IMR-90 (cell line): Measurements from ENCODE around the gene BNIP2. TPM values are rescaled to one million over a fixed set of nuclear protein-coding genes. Genes with fewer than 3 reads are reported as not detected.

Experiments
- ATAC-seq: fragments of 200-7000 bp; cut with Tn5 transposase; 2 replicates; pipeline ENCODE4 v1.9.1; 2020; ENCODE audit warnings: low read depth, mild to moderate bottlenecking, moderate library complexity
- BruUV-seq: library from RNA; stranded (reverse); fragments of 400-500 nt; replicated peaks from 2 replicates; lab custom pipeline; 2021; lab: Mats Ljungman, UMichigan
- CTCF ChIA-PET: fragments of 300-600 bp; formaldehyde crosslinking; extraction: SDS; loops from one replicate; lab custom pipeline; 2021; ENCODE audit warnings: antibody characterized with exemption; lab: Yijun Ruan, JAX
- POLR2A ChIA-PET: fragments of 300-600 bp; sonication (Branson Sonifier 250); formaldehyde crosslinking; loops from one replicate; lab custom pipeline; 2022; ENCODE audit warnings: antibody characterized with exemption; ENCODE audit not compliant: unreplicated experiment; lab: Charles Lee
- DNase-seq: peaks from one replicate; pipeline ENCODE4 v3.0.0; 2013
- H2AFZ ChIP-seq: replicated peaks from 2 replicates; pipeline ENCODE3; 2013; ENCODE audit warnings: low read length, mild to moderate bottlenecking; ENCODE audit not compliant: poor library complexity
- H2AK5ac ChIP-seq: 2 replicates; pipeline ENCODE4 v1.6.1; 2013; ENCODE audit warnings: low read depth, low read length, inconsistent platforms
- H2AK9ac ChIP-seq: replicated peaks from 2 replicates; pipeline ENCODE3; 2013; ENCODE audit warnings: mild to moderate bottlenecking, low read depth, low read length, moderate library complexity; ENCODE audit not compliant: poor library complexity
- H2BK120ac ChIP-seq: 2 replicates; pipeline ENCODE4 v1.6.1; 2013; ENCODE audit warnings: low read depth, low read length, inconsistent platforms
- H2BK15ac ChIP-seq: 3 replicates; pipeline ENCODE4 v1.6.1; 2013; ENCODE audit warnings: low read depth, low read length, inconsistent platforms
- H2BK20ac ChIP-seq: 2 replicates; pipeline ENCODE4 v1.6.1; 2013; ENCODE audit warnings: low read depth, mild to moderate bottlenecking, inconsistent platforms, low read length, moderate library complexity
- H2BK5ac ChIP-seq: 2 replicates; pipeline ENCODE4 v1.6.1; 2013; ENCODE audit warnings: mild to moderate bottlenecking, low read depth, low read length, inconsistent platforms; ENCODE audit not compliant: poor library complexity, severe bottlenecking
- H3K14ac ChIP-seq: replicated peaks from 2 replicates; pipeline ENCODE4 v1.6.1; 2013; ENCODE audit warnings: low read depth, low read length, inconsistent platforms
- H3K18ac ChIP-seq: 2 replicates; pipeline ENCODE4 v1.6.1; 2013; ENCODE audit warnings: low read depth, low read length, control low read depth
- H3K23ac ChIP-seq: 2 replicates; pipeline ENCODE4 v1.6.1; 2013; ENCODE audit warnings: low read depth, low read length, inconsistent platforms
- H3K27ac ChIP-seq: 2 replicates; pipeline ENCODE4 v1.5.1; 2013; ENCODE audit warnings: mild to moderate bottlenecking, control low read depth, low read length; ENCODE audit not compliant: insufficient read depth
- H3K27me3 ChIP-seq: 2 replicates; pipeline ENCODE4 v1.6.1; 2013; ENCODE audit warnings: low read length; ENCODE audit not compliant: control insufficient read depth, insufficient read depth
- H3K36me3 ChIP-seq: 2 replicates; pipeline ENCODE4 v1.6.1; 2013; ENCODE audit warnings: low read length, mixed read lengths; ENCODE audit not compliant: control insufficient read depth, insufficient read depth
- H3K4ac ChIP-seq: 2 replicates; pipeline ENCODE4 v1.6.1; 2013; ENCODE audit warnings: low read depth, low read length, inconsistent platforms
- H3K4me1 ChIP-seq: 2 replicates; pipeline ENCODE4 v1.6.1; 2013; ENCODE audit warnings: low read length, mixed read lengths; ENCODE audit not compliant: control insufficient read depth, insufficient read depth
- H3K4me2 ChIP-seq: 2 replicates; pipeline ENCODE4 v1.6.1; 2013; ENCODE audit warnings: low read depth, mild to moderate bottlenecking, control low read depth, low read length, moderate library complexity
- H3K4me3 ChIP-seq: 2 replicates; pipeline ENCODE4 v1.5.1; 2013; ENCODE audit warnings: low read depth, mild to moderate bottlenecking, control low read depth, low read length, moderate library complexity; ENCODE audit not compliant: insufficient read depth
- H3K56ac ChIP-seq: 2 replicates; pipeline ENCODE4 v1.6.1; 2013; ENCODE audit warnings: low read length, inconsistent platforms; ENCODE audit not compliant: insufficient read depth; ENCODE audit errors: extremely low read depth
- H3K79me1 ChIP-seq, 2 experiments: 2 replicates each; pipeline ENCODE4 v1.6.1; 2013; ENCODE audit warnings: low read length in 2 of 2, inconsistent platforms in 1 of 2, low read depth in 1 of 2
- H3K9ac ChIP-seq: 2 replicates; pipeline ENCODE4 v1.6.1; 2013; ENCODE audit warnings: low read depth, low read length, control low read depth
- H3K9me1 ChIP-seq: 2 replicates; pipeline ENCODE4 v1.6.1; 2013; ENCODE audit warnings: low read length, inconsistent platforms; ENCODE audit not compliant: insufficient read depth
- H3K9me3 ChIP-seq: 2 replicates; pipeline ENCODE4 v1.6.1; 2013; ENCODE audit warnings: low read length; ENCODE audit not compliant: control insufficient read depth, insufficient read depth
- H4K20me1 ChIP-seq: 2 replicates; pipeline ENCODE4 v1.6.1; 2013; ENCODE audit warnings: low read length, inconsistent platforms; ENCODE audit not compliant: insufficient read depth
- H4K5ac ChIP-seq: 2 replicates; pipeline ENCODE4 v1.6.1; 2013; ENCODE audit warnings: mild to moderate bottlenecking, low read depth, low read length, control low read depth
- H4K8ac ChIP-seq, 2 experiments: 2 replicates each; pipeline ENCODE4 v1.6.1; 2013; ENCODE audit warnings: low read depth in 2 of 2, low read length in 2 of 2, control low read depth in 1 of 2, inconsistent platforms in 1 of 2
- H4K91ac ChIP-seq: 2 replicates; pipeline ENCODE4 v1.6.1; 2013; ENCODE audit warnings: low read depth, low read length, inconsistent platforms; ENCODE audit not compliant: insufficient read depth
- MAZ ChIP-seq: IDR thresholded peaks from 2 replicates; pipeline ENCODE4 v1.6.1; 2012; ENCODE audit warnings: low read depth, mild to moderate bottlenecking, low read length, improper control_type of control experiment, moderate library complexity, borderline replicate concordance
- NFE2L2 ChIP-seq: fragments of 150-350 bp; IDR thresholded peaks from 2 replicates; pipeline ENCODE4 v1.6.1; 2016; ENCODE audit warnings: low read depth, mild to moderate bottlenecking, low read length
- POLR2A ChIP-seq: IDR thresholded peaks from 2 replicates; pipeline ENCODE4 v1.6.1; 2012; ENCODE audit warnings: mild to moderate bottlenecking, low read depth, low read length
- RCOR1 ChIP-seq: IDR thresholded peaks from 2 replicates; pipeline ENCODE4 v1.6.1; 2012; ENCODE audit warnings: mild to moderate bottlenecking, low read length, improper control_type of control experiment; ENCODE audit not compliant: insufficient replicate concordance
- WGBS, 2 experiments: methylation state at CpG; one replicate each; pipeline versions ENCODE4 v1.1.5 to v1.1.7; 2013; ENCODE audit warnings: missing lambda C conversion rate in 2 of 2; ENCODE audit not compliant: insufficient read length in 1 of 2; ENCODE audit errors: extremely low coverage in 2 of 2; 5-methylcytosine and 5-hydroxymethylcytosine counted together
- dilution Hi-C: fragments of 300-500 bp; cut with HindIII; formaldehyde crosslinking; loops from one replicate; pipeline ENCODE4 v1.14.3; 2018; ENCODE audit warnings: low sequenced_read_pairs; ENCODE audit not compliant: unreplicated experiment
- in situ Hi-C: fragments of 300-500 bp; cut with MboI; formaldehyde crosslinking; loops from 3 replicates; pipeline ENCODE4 v1.14.3; 2019; ENCODE audit warnings: low sequenced_read_pairs, inconsistent platforms, mixed read lengths
- intact Hi-C: fragments of 100-400 bp; cut with micrococcal nuclease; formaldehyde crosslinking; loops from 2 replicates; pipeline ENCODE4 v1.10.0; 2022
- polyA plus RNA-seq, 3 experiments: library from polyadenylated mRNA; depleted of rRNA; stranded (reverse); fragments of >200 nt; gene quantifications; 2 replicates each; pipeline ENCODE4 v1.2.3, GENCODE V29; 2012; ENCODE audit warnings: low replicate concordance in 1 of 3
- total RNA-seq: library from RNA; depleted of rRNA; stranded (reverse); fragments of >200 nt; gene quantifications from 2 replicates; pipeline ENCODE4 v1.2.3, GENCODE V29; 2012

Gene BNIP2
- total and polyA plus RNA-seq, 2 of the 4 experiments (the other 2 are of a cell fraction), result 36.9 to 47.3 TPM

DNA sequence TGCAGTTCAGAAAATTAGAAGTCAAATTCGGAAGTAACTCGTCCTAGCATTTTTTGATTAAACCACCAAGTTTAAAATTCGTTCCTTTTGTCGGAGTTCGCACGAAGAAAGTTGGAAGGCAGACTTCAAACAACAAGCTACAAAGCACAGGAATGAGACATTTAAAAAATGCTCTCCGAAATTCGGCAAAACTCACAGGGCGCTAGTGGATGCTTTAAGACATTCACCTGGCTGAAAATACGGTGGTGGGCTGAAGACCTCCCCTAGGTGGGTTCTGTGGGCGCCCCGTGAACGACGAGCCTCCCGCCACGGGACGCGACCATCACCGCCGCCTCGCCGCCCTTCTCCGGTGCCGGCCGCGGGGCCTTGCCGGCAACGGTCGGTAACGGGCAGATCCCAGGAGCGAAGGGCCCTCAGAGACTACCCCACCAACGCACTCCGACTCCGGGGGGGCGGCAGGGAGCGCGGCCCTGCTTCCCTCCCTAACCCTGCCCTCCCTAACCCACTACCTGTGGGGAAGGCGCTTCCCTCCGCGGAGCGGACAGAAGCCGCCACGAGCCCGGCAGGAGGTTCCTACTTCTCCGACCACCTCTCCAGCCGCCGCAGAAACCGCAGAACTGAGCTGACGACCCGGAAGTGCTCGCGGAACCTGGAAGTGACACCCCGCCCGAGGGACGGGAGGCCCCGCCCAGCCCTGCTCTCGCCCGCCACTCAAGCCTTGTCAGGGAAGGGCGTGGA lies 32.1 kb downstream of the BNIP2 start, which contains the start of gene GTF2A2:
GTF2A2 (minus strand) TSS at position 619 of the 738 bp plus-strand sequence. CDS start 5,238 bp downstream, outside the sequence.
- TF ChIP-seq POLR2A, result peak; percentile 88
- TF ChIP-seq MAZ, result peak; percentile 88
- TF ChIP-seq NFE2L2, result no peak
- no peak for TF ChIP-seq RCOR1
- Histone ChIP-seq H3K56ac (peak within 1 kb of the TSS; percentile 85; the same call in 1 of the 2 replicates), H3K18ac (peak within 1 kb of the TSS; percentile 8; the same call in 1 of the 2 replicates), H4K8ac (peak within 1 kb of the TSS; percentile 58 to 78; a peak in 3 of 4 replicates), H3K14ac (peak within 1 kb of the TSS; percentile 93), H2AK5ac (peak within 1 kb of the TSS; percentile 83), H3K9me1 (peaks cover 5% of the 10 kb centered on the region), H2BK20ac (no peak within 1 kb of the TSS), H2BK120ac (no peak within 1 kb of the TSS), H4K20me1 (peaks cover 19% of the 10 kb centered on the region; the same call in 1 of the 2 replicates), H3K4me2 (peak within 1 kb of the TSS; percentile 82), H3K36me3 (peaks cover 4% of the 10 kb centered on the region), H3K9me3 (no peaks in the 10 kb centered on the region), H3K23ac (peak within 1 kb of the TSS; percentile 75), H3K4me1 (no peaks in the 10 kb centered on the region; the same call in 1 of the 2 replicates), H4K91ac (0 out of 2 replicates have a peak within 1 kb of the TSS, but pooled peaks have one; percentile 11), H3K27ac (peak within 1 kb of the TSS; percentile 75), H3K9ac (peak within 1 kb of the TSS; percentile 95), H2BK5ac (peak within 1 kb of the TSS; percentile 25), H3K4me3 (peak within 1 kb of the TSS; percentile 66), H3K79me1 (peaks cover 24 to 43% of the 10 kb centered on the region in 2 experiments; a peak in 3 of 4 replicates), H2BK15ac (no peak within 1 kb of the TSS), H2AFZ (peak within 1 kb of the TSS; percentile 94), H2AK9ac (peak within 1 kb of the TSS; percentile 69), H3K4ac (peak within 1 kb of the TSS; percentile 57), H3K27me3 (no peaks in the 10 kb centered on the region), H4K5ac (no peak within 1 kb of the TSS)
- ChIA-PET POLR2A (interaction anchor here (0.6 to 1.0 kb wide), 2 partner anchors 31 to 62 kb away, joined by 3 read pairs; no protein-coding TSS in a partner anchor), CTCF (interaction anchor here (0.6 to 1.3 kb wide), 2 partner anchors 26 to 124 kb away, joined by 3 to 6 read pairs; no protein-coding TSS in a partner anchor)
- intact Hi-C loops, result no loop called here
- in situ Hi-C loops, result no loop called here
- dilution Hi-C loops, result no loop called here
- peak; percentile 92 for DNase-seq
- BruUV-seq, result no TSS peak
- ATAC-seq, result peak; percentile 99
- WGBS, 2 experiments, result 0% methylated on average over 5 of the region's 59 CpGs; no CpG with 5 or more reads in 1 of the 2 experiments
